Measurements from ENCODE around the gene SPPL2C.

- TF ChIP-seq, protein P1, sequence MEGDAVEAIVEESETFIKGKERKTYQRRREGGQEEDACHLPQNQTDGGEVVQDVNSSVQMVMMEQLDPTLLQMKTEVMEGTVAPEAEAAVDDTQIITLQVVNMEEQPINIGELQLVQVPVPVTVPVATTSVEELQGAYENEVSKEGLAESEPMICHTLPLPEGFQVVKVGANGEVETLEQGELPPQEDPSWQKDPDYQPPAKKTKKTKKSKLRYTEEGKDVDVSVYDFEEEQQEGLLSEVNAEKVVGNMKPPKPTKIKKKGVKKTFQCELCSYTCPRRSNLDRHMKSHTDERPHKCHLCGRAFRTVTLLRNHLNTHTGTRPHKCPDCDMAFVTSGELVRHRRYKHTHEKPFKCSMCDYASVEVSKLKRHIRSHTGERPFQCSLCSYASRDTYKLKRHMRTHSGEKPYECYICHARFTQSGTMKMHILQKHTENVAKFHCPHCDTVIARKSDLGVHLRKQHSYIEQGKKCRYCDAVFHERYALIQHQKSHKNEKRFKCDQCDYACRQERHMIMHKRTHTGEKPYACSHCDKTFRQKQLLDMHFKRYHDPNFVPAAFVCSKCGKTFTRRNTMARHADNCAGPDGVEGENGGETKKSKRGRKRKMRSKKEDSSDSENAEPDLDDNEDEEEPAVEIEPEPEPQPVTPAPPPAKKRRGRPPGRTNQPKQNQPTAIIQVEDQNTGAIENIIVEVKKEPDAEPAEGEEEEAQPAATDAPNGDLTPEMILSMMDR (conservative IDR thresholded peaks at IDR 0.05; ENCODE audit: low read length) = no peak
- no peak for TF ChIP-seq EZH2phosphoT487 (IDR thresholded peaks at IDR 0.05; ENCODE audit: borderline replicate concordance, low read depth, low read length)
Observed at GRCh38 chr17:45845376-45846185, 900 bp downstream of the SPPL2C start.
